Hindlimb muscle (tissue), 1 donor: ENCODE measurements around the gene MAP4. TPM values are rescaled to one million over a fixed set of nuclear protein-coding genes. Genes with fewer than 3 reads are reported as not detected.
"Not testable (repeated sequence)": the region's sequence is repeated elsewhere in the genome, so short reads cannot be mapped to it uniquely, and the experiment has no call there.

ENCODE experiments used
- DNase-seq: peaks from one replicate; pipeline ENCODE4 v3.0.0-alpha.2; 2013
- polyA plus RNA-seq: library from polyadenylated mRNA; unstranded; fragments of 120-200 nt; gene quantifications from one replicate; pipeline ENCODE4 v1.2.1, GENCODE V29; 2013; ENCODE audit not compliant: insufficient read length

MAP4 gene, protein sequence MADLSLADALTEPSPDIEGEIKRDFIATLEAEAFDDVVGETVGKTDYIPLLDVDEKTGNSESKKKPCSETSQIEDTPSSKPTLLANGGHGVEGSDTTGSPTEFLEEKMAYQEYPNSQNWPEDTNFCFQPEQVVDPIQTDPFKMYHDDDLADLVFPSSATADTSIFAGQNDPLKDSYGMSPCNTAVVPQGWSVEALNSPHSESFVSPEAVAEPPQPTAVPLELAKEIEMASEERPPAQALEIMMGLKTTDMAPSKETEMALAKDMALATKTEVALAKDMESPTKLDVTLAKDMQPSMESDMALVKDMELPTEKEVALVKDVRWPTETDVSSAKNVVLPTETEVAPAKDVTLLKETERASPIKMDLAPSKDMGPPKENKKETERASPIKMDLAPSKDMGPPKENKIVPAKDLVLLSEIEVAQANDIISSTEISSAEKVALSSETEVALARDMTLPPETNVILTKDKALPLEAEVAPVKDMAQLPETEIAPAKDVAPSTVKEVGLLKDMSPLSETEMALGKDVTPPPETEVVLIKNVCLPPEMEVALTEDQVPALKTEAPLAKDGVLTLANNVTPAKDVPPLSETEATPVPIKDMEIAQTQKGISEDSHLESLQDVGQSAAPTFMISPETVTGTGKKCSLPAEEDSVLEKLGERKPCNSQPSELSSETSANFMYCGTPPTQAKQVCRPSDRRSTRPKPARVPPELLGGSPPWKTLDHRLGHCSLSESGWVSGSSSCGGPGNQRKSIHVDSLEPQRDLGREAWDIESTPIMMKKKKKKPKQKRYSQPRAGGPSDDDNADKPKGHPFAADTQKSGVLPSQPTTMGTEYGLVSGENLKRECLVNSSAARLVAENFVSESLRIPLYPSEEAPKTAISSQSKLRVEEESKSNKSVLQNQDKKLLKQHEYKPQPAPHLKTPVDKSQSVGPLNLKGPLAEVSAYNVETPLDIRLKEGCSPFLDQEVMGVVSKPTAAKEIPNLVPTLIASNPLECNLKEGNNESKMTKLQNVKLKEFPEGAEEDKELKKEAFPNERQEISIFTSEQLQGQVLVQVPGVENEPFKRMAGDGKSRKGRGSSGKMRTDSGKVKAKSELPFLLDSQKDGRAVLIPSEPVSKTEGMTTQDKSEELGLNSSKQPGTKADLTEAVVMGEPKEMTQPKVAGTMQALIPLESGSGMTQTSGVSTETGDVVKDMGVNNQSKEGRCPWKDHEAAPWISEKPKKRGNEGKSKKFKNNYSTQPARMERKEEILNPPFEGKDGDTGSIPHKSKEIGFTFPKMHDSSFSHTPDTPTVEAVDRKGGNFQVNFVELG (N-terminal part only)
- polyA plus RNA-seq = 358 TPM

GRCh38 chr3:48016301-48016973, at the start of gene MAP4:
Gene MAP4 (minus strand): TSS chr3:48016416. CDS start chr3:47998860, 17,556 bp downstream.
- no peak for DNase-seq

GRCh38 chr3:48065035-48065434, 48.8 kb upstream of the MAP4 start:
- no peak for DNase-seq

DNA sequence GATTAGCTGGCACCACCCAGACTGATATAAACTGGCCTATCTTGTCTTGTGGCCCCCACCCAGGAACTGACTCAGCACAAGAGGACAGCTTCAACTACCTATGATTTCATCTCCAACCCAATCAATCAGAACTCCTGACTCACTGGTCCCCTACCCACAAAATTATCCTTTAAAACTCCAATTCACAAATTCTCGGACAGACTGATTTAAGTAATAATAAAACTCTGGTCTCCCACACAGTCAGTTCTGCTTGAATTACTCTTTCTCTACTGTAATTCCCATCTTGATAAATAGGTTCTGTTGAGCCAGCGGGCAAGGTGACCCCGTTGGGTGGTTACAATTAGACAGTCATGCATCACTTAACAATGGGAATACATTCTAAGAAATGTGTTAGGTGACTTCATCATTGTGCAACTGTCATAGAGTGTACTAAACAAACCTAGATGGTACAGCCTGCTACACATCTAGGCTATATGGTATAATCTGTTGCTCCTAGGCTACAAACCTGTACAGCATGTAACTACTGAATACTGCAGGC, 48.1 kb upstream of the MAP4 start:
- DNase-seq = no peak

- DNase-seq = not testable (repeated sequence)
Observed at GRCh38 chr3:48061586-48061985, 45.4 kb upstream of the MAP4 start.

- DNase-seq = no peak
Observed at GRCh38 chr3:48058091-48058490, 41.9 kb upstream of the MAP4 start.

GRCh38 chr3:48057521-48057920, 41.3 kb upstream of the MAP4 start:
- no peak for DNase-seq

DNA sequence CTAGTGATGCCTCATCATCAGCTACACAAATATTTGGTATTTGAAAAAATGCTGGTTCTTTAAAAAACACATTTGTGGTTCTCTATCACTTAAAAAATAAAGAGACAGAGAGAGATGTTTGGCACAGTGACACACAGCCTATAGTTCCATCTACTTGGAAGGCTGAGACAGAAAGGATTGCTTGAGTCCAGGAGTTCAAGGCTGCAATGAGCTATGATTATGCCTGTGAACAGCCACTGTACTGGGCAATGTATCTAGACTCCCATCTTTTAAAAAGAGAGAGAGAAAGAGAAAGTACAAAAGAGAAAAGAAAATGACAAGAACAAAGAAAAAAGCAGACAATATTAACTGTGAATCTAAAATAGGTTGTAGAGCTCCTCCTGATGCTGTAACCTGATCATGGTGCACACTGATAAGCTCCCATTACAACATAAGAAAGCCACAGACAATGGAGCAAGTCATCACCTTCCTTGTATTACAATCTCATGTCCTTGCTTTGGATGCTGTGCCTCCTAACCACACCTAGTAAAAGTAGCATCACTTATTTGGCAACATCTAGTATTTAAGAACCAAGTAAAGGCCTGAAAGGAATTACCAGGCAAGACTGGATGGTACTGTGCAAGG, 31.7 kb upstream of the MAP4 start:
- no peak for DNase-seq

DNA sequence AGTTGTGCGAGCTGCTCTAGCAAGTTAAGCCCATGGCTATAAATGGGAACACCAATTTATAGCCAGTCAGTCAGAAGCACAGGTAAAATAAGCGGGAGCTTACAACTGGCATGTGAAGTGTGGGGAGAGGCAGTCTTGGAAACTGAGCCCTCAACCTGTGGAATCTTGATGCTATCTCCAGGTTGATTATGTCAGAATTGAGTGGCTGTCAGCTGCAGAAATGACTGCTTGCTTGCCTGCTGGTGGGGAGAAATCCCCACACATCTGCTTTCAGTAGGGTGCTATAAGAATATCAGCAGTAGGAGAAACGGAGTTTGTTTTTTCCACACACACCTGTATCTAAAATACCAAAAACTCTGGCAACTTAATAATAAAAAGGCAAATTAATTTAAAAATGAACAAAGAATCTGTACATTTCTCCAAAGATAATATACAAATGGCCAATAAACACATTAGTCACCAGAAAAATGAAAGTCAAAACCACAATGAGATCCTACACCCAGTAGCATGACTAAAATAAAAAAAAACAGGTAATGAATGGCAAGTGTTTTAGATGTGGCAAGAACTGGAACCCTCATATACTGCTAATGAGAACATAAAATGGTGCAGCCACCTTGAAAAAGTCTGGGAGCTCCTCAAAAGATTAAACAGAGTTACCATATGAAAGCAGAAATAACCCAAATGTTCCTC, 26.0 kb upstream of the MAP4 start:
- DNase-seq = no peak

GRCh38 chr3:48039487-48040190, 23.4 kb upstream of the MAP4 start:
- DNase-seq = no peak

- DNase-seq = no peak
Observed at GRCh38 chr3:48038971-48039481, 22.8 kb upstream of the MAP4 start.

DNA sequence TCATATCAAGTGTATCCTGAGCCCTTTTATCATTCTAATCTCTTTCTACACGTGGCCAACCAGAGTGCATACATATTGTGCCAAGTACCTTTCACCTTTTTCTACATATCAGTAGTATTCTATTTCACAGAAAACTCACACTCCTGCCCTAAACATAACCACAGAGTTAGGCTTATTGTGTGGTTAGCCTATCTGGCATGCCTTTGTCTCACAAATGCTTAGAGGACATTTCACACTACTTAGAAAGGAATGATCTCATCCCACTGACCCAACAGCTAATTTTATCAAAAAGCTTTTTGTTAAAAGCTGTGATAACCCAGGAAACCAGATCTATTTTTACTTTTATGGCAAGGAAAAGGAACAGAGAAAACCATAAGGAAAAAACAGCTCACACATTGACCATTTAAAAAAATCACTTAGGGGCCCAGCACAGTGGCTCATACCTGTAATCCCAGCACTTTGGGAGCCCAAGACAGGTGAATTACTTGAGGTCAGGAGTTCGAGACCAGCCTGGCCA, 17.8 kb upstream of the MAP4 start:
- DNase-seq = no peak

DNA sequence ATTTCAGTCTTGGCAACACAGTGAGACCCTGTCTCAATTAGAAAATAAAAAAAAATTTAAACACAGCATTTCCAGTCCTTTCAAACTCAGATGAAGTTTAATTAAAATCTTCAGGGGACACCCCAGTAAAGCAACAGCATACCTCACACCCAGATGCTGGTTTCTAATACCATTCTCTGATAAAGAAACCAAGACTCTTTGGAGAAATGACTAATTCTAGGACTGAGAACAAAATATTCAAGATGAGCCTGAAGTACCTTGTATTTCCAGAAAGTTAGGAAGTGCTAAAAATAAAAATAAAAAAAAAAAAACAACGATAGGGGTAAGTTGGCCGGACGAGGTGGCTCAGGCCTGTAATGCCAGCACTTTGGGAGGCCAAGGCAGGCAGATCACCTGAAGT, 14.0 kb upstream of the MAP4 start:
- no peak for DNase-seq

- no peak for DNase-seq
Observed at GRCh38 chr3:48026951-48027908, 11.0 kb upstream of the MAP4 start.

GRCh38 chr3:48026098-48026497, 9.9 kb upstream of the MAP4 start:
- DNase-seq = no peak

DNA sequence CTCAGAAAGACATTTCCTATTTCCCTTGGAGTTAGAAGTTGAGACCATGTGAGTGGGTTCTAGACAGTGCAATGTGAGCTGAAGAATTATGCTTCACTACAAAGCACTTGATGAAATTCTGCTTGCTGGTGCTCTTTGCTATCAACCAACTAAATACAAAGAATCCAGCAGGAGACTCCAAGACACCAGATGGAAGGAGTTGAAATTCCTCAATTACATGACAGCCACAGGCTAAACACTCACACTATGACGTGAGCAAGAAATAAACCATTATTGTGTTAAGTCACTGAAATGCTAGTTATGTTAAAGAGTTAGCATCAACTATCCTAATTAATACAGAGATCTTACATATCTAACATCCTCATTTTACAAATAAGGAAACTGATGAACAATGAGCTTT, 8.2 kb upstream of the MAP4 start:
- DNase-seq = no peak

DNA sequence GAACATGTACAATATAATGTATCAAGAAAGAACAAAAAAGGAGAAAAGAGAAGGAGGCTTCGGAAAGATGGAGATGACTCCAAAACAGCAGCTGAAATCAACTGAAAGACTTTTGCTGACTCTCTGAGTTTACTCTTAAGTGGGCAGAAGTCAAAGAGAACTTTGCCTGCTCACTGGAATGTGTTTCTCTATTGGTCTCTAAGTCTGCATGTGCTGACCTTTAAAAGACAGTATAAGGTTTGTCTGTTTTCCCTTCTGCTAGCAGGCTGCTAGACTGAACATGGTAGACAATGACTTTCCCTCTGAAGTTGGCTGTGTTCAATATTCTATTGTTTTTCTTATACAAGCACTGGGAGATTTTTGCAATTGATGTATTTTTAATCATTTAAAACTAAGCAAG, 7.2 kb upstream of the MAP4 start:
- DNase-seq = no peak

GRCh38 chr3:48022178-48022577, 6.0 kb upstream of the MAP4 start:
- DNase-seq = no peak

- no peak for DNase-seq
Observed at GRCh38 chr3:48018841-48019240, 2.6 kb upstream of the MAP4 start.
